Adrenal gland (tissue), 5 donors: ENCODE data around the gene CEP89.
"Not testable (repeated sequence)": the region's sequence is repeated elsewhere in the genome, so short reads cannot be mapped to it uniquely, and the experiment has no call there.

Source experiments
- CTCF ChIP-seq, 6 experiments: fragments of 450-650 bp in 4 of 6; fragments of 200-600 bp in 2 of 6; sonication (generic) in 1 of 6; IDR thresholded peaks; 1 replicate in 5 of 6; 2 replicates in 1 of 6; pipeline versions ENCODE4 v1.5.1 to v1.8.0; 2016 to 2021; ENCODE audit warnings: antibody characterized with exemption in 6 of 6, mild to moderate bottlenecking in 2 of 6, moderate library complexity in 1 of 6
- POLR2A ChIP-seq, 2 donors: fragments of 450-650 bp; IDR thresholded peaks; one replicate each; pipeline ENCODE4 v1.6.1; 2017; ENCODE audit warnings: antibody characterized with exemption in 2 of 2, mild to moderate bottlenecking in 2 of 2, moderate library complexity in 1 of 2
- donor health status: DM: no; HTN: no; CAD: no.

- not testable (repeated sequence) for TF ChIP-seq CTCF, POLR2A (IDR thresholded peaks at IDR 0.05)
These were observed 139.7 kb downstream of the CEP89 start for GRCh38 chr19:32832094-32832493.
